ENCODE measurements around the gene ATP9B.

The ATP9B gene

DNA sequence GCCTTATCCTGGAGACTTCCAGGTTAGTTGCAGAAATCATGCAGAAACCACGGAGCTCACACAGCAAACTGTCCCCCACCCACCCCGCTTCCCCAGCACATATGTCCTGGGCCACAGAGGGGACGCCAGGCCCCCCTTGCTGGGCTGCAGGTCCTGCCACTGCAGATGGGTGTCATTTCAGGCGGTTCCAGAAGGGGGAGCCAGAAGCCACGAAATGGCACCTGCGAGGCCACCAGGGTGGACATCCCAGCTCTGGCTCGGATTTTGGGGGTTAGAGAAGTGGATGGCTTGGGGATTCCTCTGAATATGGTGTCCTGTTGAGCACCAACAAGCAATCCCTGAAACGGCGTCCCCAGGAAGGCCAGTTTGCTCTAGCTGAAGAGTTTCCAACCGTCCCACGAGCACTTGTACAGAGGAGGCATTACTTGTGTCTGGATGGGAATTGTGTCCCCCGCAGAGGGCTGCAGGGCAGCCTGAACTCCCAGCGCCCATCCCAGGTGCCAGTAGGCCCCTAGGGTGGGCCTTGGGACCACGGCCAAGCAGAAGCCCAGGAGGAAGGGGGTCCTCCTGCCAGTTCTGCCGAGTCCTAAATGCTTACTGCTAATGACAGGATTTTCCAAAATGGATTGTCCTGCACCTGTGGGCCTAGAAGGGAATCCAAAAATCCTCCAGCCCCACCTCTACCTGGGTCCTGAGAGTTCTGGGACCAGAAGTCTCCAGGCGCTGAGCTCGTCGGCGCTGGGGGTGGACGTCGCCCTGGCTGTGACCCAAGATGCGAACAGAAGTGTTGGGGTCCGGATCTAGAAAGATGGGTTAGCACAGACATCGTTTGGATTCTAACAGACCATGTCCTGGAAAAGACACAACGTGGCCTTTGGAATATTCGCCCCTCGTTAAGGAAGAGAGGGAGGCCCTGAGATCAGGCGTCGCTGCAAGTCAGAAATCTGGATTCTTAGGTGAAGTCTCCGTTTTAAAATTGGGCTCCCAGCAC is 311.9 kb downstream of the ATP9B start:
- DNase-seq (ENCODE audit: low read depth) = no peak

DNA sequence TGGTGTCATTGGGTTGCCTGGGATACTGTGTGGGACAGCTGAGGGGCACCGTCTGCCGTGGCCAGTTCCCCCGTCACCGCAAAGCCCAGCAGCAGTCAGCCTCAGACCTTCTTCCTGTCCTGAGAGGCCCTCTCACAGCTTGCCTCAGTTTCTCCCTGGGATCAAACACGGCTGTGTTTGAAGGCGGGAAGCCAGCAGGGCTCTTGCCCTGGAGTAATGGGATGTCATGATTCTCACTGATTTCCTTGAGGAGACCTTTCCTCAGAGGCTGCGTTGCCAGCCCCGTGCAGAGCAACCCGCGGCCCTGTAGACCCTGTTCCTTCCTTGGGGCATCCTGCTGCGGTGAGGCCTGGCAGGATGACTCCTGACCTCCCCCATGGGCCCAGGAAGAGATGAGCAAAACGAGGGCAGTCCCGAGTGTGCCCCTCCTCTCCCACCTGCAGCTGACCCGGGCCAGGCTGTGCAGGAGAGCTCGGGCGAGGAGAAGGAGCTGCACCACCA is 312.7 kb downstream of the ATP9B start:
- no peak for DNase-seq (ENCODE audit: low read depth)

DNA sequence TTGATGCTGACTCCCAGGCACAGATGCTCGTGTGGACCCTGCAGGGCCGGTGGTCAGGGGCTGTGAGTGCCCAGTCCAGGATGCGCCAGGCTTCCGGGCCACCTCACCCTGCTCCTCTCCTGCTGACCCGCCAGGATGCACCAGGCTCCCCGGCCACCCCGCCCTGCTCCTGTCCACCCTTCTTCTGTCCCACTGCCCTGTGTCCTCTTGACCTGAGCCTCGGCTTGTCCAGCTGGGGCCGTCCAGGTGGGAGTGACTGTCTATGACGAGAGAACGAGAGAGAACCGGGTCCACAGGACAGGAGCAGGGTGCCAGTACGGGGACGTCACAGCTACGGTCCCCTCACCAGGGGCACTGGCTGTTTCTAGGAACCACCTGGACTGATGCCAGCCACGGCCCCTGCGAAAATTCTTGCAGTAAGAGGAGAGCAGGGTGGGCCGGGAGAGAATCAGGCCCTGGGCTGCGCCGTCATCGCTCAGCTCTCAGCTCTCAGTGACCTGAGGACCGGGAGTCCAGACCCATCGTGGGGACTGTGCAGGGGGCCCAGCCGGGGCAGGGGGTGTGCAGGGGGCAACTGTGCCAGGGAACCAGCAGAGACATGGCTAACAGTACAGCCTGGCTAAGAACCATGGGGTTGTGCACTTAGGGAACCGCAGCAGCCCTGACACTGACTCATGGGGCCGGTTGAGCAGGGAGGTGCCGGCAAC is 313.6 kb downstream of the ATP9B start:
- DNase-seq (ENCODE audit: low read depth) = no peak

DNA sequence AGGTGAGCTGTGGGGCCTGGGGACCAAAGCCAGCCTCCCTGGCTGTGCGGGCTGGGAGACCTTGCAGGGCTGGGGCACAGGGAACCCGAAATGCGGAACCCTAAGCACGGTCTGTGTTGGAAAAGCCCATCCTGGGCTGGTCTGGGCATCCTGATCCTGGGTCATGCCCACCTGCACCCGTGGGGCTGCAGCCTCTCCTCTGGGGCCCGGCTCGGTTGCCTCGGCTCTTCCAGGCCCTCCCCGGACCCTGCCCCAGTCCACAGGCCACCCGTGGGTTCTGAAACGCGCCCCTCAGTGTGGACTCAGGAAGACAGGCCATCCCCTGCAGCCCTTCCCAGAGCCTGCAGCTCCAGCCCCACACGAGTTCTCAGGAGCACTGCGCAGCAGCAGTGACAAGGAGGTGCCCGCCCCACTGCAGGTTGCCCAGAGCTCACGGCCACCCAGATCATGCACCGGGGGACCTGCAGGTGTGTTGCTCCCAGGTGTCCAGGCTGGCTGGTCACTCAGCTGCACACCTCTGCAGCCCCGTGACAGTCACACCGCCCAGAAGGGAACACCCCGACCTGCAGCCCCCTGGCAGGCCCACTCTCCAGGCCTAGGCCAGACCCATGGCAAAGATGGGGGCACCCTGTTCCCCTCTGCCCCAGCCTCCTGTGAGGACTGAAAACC is 314.3 kb downstream of the ATP9B start:
- no peak for DNase-seq (ENCODE audit: low read depth)

DNA sequence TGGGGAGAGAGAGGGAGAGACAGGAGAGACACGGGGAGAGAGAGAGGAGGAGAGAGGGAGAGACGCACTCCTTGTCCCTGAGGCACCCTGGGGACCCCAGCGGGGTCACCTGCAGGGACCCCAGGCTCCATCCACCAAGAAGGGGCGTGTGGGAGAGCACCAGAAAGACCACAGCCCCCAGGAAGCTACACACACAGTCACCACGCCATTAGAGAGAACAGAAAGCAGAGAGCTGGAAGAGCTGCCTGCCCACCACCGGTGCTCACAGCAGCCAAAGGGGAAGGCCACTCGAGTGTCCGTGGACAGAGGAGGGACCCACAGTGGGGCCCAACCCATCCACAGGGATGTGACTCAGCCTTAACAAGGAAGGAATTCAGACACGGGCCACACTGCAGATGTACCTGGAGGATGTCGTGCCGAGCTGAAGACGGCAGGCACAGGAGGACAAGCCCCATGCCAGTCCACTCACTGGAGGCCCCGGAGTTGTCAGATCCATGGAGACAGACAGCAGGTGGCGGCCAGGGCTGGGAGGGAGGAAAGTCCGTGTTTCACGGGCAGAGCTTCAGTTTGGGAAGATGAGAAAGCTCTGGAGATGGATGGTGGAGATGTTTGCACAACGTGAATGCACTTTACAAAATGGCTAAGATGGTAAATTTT is 315.1 kb downstream of the ATP9B start:
- no peak for DNase-seq (ENCODE audit: low read depth)

DNA sequence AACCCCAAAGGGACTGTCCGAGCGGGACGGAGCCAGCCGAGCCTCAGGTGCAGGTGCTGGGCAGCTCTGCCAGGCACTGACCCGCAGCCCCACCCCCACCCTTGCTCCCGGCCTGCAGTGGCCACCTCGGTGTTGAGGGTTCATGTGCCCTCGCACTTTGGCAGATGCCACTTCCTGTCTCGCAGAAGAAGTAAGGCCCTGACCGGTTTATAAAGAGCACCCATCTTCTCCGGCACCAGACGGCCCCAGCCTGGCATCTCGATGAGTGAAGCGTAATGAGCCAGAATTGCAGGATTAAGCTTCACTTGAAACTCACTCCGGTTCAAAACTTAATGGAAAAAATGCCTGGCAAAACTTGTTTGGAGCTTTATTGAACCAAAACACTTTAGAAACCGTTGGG is 315.6 kb downstream of the ATP9B start:
- DNase-seq (ENCODE audit: low read depth) = no peak

DNA sequence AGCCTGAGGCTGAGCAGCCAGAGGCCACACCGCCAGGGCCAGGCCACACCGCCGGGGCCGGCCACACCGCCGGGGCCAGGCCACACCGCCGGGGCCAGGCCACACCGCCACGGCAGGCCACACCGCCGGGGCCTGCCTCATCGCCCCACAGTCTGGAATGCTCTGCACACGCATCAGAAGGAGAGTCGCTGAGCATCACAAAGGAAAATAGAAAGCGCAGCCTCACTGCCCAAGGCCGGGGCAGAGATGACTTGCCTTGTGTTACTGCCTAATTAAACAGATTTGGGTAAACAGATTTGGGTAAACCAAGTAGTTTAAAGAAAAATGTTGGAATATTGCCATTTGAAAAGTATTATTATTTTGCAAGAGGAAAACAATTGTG is 316.1 kb downstream of the ATP9B start:
- no peak for DNase-seq (ENCODE audit: low read depth)

DNA sequence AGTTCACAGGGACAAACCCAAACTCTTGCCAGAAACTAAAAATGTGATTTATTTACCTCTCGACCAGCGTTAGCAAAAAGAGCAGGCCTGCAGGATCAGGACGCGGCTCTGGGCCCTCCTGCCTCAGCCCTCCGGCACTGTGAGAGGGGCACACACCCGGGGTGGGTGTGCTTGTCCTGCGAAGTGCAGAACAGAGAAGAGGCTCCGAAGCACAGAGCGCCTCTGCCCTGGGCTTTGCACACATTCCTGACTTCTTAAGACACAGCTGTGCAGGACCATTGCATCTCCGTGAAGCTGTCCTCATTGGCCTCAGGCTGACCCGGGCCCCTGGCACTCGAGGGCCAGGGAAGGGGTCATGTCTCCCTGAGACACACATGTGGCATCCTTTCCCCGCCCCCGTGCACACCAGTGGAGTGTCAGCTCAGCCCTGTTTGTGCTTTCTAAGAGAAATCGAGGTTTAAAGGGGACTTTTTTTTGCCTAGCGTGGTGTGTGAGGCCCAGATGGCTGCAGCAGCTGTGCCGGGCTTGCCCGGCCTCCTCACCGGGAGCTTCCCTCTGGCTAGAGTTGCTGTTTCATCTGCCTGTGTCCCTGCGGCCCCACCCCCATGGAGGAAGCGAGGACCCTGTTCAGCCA is 316.6 kb downstream of the ATP9B start:
- DNase-seq (ENCODE audit: low read depth) = no peak

DNA sequence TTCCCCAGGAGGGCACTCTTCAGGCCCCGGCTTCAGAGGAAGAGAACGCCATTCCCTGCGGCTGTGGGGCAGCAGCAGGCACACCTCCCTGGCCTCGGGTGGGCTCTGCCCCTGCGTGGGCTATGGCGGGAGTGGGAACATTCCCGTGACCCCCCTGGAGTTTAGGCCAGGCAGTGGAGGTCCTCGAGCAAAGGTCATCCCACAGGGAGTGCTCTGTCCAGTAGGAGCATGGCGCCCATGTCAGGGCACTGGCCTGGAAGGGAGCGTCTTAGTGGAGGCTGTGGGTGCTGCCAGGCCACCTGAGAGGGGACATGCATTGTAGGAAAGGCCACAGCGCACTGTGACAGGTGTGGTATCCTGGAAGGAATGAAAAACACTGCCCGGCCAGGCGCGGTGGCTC is 317.4 kb downstream of the ATP9B start:
- no peak for DNase-seq (ENCODE audit: low read depth)

DNA sequence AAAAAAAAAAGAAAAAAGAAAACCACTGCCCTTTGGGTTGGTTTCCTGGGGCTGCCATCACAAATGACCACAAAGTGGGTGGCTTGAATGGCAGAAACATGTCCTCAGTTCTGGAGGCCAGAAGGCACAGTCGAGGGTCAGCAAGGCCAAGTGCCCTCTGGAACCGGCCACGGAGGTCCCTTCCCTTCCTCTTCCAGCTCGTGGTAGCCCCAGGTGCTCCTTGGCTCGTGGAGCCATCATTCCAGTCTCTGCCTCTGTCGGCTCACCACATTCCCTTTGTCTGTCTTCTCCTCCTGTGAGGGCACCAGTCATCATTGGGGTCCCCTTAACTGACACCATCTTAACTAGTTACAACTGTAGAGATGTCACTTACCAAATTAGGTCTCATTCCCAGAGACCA is 318.0 kb downstream of the ATP9B start:
- no peak for DNase-seq (ENCODE audit: low read depth)

DNA sequence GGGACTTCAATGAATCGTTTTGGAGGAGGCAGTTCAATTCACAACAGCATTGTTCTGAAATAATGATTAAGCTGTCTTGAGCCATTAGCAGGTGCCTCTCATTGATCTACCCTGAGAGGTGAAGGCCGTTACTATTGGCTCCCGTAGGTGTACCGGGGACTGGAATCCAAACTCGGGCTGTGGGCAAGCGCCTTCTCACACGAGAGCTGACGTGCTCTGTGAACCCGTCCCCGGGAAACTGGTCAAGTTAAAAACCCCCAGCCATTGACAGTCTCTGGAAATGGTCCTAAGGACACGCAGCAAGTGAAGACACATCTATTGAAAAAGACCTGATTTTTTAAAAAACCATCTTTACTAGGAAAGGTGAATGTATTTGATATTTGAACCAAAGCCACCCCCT is 318.4 kb downstream of the ATP9B start:
- no peak for DNase-seq (ENCODE audit: low read depth)

DNA sequence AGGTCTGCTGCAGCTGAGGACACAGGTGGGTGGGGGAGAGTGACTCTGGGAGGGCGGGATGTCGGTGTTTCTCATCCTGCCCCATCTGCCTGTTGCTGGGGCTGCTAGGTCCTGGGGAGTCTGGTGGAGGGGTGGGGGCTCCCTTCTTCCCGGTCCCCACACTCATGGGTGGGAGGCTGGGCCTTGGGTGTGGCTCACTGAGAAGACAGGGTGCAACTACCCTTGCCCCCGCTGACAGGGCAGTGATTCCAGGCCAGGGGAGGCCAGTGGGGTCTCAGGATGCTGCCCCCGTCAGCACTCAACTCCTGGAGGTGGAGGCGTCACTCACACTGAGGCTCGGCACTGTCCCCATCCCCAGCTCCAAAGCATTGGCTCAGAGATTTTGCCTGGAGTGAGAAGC is 318.8 kb downstream of the ATP9B start:
- DNase-seq (ENCODE audit: low read depth) = no peak

DNA sequence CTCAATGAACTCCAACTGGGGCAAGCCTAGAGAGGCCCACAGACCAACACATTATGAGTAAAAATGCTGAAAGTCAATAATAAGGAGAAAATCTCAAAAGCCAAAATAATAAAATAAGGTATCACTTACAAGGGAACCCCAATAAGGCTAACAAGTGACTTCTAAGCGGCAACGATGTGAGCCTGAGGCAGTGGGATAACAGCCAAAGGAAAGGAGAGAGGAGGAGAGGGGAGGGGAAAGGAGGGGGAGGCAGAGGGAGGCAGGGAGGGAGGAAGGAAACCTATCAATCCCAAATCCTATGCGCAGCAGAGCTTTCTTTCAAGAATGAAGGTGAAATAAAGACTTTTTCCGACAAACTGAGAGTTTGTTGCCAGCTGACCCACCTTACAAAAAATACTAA is 320.5 kb downstream of the ATP9B start:
- DNase-seq (ENCODE audit: low read depth) = no peak

DNA sequence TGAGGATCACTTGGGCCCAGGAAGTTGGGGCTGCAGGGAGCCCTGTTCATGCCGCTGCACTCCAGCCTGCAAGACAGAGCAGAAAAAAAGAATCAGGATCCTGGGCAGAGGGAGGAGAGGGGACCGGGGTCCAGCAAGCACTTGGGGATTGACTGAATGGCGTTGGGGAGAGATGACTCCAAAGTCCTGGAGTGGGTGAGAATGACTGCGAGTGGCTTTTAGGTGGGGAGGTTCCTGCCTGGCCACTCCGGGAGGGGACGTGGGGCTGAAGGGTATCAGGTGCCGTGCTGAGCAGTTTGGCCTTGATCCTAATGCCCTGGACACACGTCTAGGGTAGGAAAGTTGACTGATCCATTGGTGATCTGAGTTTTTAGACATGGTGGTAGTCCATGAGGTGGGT is 323.0 kb downstream of the ATP9B start:
- DNase-seq (ENCODE audit: low read depth) = no peak

DNA sequence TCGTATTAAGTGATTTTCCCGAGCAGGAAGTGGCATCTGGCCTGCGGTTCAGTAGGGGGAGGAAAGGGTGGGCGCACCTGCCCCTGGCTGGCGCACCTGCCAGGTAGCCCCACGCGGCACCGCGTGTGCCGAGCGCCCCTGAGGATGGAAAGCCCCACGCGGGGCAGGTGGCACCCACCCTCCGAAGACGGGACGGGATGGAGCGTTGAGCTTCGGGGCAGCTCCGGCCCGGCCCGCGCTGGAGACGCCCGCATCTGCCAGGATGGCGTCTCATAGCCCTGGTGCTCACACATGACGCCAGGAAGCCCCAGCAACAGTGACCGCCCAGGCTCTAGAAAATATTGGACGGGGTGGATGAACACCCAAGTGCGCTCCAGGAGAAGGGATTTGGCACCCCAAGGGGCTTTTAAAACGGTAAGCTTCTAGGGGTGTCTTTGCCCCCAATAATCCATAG is 324.0 kb downstream of the ATP9B start:
- no peak for DNase-seq (ENCODE audit: low read depth)

DNA sequence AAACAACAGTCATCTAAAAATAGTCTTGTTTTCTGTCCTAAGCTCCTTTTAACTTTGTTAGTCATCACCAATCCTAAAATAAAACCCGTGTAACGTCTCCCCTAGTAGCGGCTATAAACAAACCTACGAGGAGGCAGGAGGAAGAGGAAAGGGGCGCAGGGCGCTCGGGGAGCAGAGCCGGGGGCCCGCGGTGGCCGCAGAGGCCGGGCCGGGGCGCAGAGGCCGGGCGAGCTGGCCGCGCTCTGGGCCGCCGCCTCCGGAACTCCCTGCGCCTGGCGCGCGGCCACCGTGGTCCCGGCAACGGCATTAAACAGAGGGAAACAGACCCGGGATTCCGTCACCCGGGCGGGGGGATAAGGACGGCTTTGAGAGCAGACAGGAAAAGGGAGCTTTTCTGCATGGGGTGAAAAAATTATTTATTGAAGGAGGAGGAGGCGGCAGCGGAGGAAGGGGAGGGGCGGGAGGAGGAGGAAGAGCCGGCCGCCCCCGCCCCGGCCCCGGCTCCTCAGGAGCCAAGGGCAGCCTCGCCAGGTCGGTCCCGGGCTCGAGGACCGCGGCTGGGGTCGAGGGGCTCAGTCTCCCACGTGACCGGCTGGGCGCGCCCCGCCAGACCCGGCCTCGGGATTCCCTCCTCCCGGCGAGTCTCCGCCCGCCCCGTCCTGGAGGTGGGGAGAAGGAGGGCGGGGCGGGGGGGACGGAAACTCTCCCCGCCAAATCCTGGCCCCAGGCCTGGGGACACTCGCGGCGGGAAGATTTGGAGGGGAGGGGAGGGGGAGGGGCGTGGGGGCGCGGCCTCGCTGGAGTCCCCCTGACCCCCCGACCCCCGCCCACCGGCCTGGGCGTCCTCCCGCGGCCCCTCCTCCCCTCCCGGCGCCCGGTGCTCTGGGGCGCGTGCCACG is 324.7 kb downstream of the ATP9B start:
- DNase-seq (ENCODE audit: low read depth) = no peak

DNA sequence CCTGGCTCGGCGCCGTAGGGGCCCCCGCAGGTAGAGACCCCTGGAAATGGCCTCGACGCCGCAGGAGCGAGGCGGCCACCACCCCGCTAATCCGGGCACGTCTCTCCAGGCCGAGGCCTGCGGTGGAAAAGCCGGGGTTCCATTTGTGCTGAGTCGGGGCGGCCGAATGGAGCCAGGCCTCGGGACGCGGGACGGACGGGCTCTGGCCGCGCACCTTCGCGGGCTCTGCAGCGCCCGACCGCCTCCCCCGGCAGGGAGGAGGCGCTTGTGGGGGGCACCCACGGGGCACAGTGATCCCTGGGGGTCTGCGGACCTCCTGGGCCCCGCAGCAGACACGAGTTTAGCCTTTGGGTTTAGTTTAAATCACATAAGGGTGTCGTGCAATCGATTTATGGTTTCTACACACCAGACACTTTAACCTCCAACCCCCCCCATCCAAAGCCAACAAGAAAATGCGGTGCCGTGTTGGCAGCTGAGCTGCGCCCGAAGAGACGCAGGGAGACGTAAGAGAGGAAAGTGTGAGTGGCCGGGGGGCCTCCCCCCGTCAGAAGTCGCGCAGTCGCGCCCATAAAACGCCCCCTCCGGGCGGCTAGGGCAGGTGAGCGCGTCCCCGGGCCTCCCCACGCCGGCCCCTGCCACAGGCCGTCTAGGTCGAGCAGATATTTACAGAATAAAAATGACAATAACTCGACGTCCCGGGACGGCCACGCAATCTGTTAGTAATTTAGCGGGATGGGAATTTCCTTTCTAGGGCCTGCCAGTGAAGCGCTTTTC is 325.5 kb downstream of the ATP9B start:
- no peak for DNase-seq (ENCODE audit: low read depth)

DNA sequence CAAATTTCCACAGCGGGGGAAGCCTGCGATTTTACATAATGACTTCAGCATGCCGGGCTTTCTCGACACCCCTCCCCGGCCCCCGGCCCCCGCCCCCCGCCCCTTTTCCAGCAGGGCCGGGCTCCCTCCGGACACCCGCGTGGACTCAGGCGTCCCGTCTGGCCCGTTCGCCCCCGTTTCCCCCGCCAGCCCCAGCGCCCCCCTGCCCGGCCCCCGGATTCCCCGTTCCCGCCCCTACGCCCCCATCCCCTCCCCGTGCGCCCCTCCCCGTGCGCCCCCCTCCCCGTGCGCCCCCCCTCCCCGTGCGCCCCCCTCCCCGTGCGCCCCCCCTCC is 326.1 kb downstream of the ATP9B start:
- no peak for DNase-seq (ENCODE audit: low read depth)

DNA sequence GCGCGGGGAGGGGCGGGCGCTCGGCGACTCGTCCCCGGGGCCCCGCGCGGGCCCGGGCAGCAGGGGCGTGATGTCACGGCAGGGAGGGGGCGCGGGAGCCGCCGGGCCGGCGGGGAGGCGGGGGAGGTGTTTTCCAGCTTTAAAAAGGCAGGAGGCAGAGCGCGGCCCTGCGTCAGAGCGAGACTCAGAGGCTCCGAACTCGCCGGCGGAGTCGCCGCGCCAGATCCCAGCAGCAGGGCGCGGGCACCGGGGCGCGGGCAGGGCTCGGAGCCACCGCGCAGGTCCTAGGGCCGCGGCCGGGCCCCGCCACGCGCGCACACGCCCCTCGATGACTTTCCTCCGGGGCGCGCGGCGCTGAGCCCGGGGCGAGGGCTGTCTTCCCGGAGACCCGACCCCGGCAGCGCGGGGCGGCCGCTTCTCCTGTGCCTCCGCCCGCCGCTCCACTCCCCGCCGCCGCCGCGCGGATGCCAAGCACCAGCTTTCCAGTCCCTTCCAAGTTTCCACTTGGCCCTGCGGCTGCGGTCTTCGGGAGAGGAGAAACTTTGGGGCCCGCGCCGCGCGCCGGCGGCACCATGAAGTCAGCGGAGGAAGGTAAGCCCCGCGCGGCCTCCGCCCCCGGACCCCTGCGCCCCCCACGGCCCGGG is 326.7 kb downstream of the ATP9B start, which contains the start of gene NFATC1:
Gene NFATC1, plus strand, starts transcription at position 170 of the 644 bp plus-strand sequence. Its CDS starts 295 bp downstream, at position 465.
- no peak for DNase-seq (ENCODE audit: low read depth)
